Neuronal stem cell (in vitro differentiated cells): ENCODE measurements around the gene NEDD1.

ENCODE experiments used
- DNase-seq: peaks from one replicate; pipeline ENCODE4 v3.0.0-alpha.2; 2013; ENCODE audit warnings: low spot score
- H2AFZ ChIP-seq: one replicate; pipeline ENCODE4 v1.6.1; 2013; ENCODE audit warnings: mild to moderate bottlenecking, low read length, inconsistent platforms
- H2AK5ac ChIP-seq: 2 replicates; pipeline ENCODE4 v1.6.1; 2013; ENCODE audit warnings: low read depth, mild to moderate bottlenecking, inconsistent platforms, low read length, moderate library complexity, mixed read lengths
- H2BK120ac ChIP-seq: 2 replicates; pipeline ENCODE4 v1.6.1; 2013; ENCODE audit warnings: low read depth, mild to moderate bottlenecking, inconsistent platforms, low read length, moderate library complexity, mixed read lengths
- H2BK12ac ChIP-seq: one replicate; pipeline ENCODE4 v1.6.1; 2013; ENCODE audit warnings: low read length, inconsistent platforms
- H2BK15ac ChIP-seq: 2 replicates; pipeline ENCODE4 v1.6.1; 2013; ENCODE audit warnings: mild to moderate bottlenecking, low read length, inconsistent platforms, mixed read lengths
- H2BK5ac ChIP-seq: one replicate; pipeline ENCODE4 v1.6.1; 2013; ENCODE audit warnings: inconsistent platforms, mild to moderate bottlenecking, low read length, moderate library complexity
- H3K14ac ChIP-seq: one replicate; pipeline ENCODE4 v1.6.1; 2013; ENCODE audit warnings: low read length, inconsistent platforms
- H3K18ac ChIP-seq: 2 replicates; pipeline ENCODE4 v1.6.1; 2013; ENCODE audit warnings: low read length, inconsistent platforms
- H3K23ac ChIP-seq: 2 replicates; pipeline ENCODE4 v1.6.1; 2013; ENCODE audit warnings: low read depth, mild to moderate bottlenecking, mixed read lengths, low read length, inconsistent platforms; ENCODE audit not compliant: poor library complexity
- H3K27ac ChIP-seq: replicated peaks from 3 replicates; pipeline ENCODE4 v1.5.1; 2013; ENCODE audit warnings: low read length, inconsistent platforms
- H3K27me3 ChIP-seq, 3 experiments: 2 replicates each; pipeline ENCODE4 v1.6.1; 2013; ENCODE audit warnings: low read length in 3 of 3, mild to moderate bottlenecking in 2 of 3, inconsistent platforms in 1 of 3, low read depth in 1 of 3, mixed read lengths in 1 of 3, moderate library complexity in 1 of 3; ENCODE audit not compliant: control insufficient read depth in 3 of 3, insufficient read depth in 3 of 3
- H3K36me3 ChIP-seq, 2 donors: replicated peaks in 1 of 2; 2 replicates each; pipeline ENCODE4 v1.6.1; 2013; ENCODE audit warnings: low read length in 2 of 2; ENCODE audit not compliant: control insufficient read depth in 2 of 2, insufficient read depth in 2 of 2
- H3K4ac ChIP-seq: 2 replicates; pipeline ENCODE4 v1.6.1; 2013; ENCODE audit warnings: inconsistent platforms, mild to moderate bottlenecking, low read length, moderate library complexity
- H3K4me1 ChIP-seq, 2 donors: 1 replicate in 1 of 2; 2 replicates in 1 of 2; pipeline ENCODE4 v1.6.1; 2013; ENCODE audit warnings: low read length in 2 of 2, low read depth in 1 of 2; ENCODE audit not compliant: control insufficient read depth in 2 of 2, insufficient read depth in 1 of 2
- H3K4me2 ChIP-seq: one replicate; pipeline ENCODE4 v1.6.1; 2013; ENCODE audit warnings: mild to moderate bottlenecking, low read length, inconsistent platforms; ENCODE audit not compliant: insufficient read depth, poor library complexity, severe bottlenecking
- H3K4me3 ChIP-seq, 2 donors: 2 replicates each; pipeline ENCODE4 v1.5.1; 2013; ENCODE audit warnings: low read length in 2 of 2, mild to moderate bottlenecking in 2 of 2, inconsistent platforms in 1 of 2, moderate library complexity in 1 of 2
- H3K79me1 ChIP-seq: one replicate; pipeline ENCODE4 v1.6.1; 2013; ENCODE audit warnings: low read depth, mild to moderate bottlenecking, inconsistent platforms, low read length, moderate library complexity
- H3K9ac ChIP-seq: one replicate; pipeline ENCODE4 v1.6.1; 2013; ENCODE audit warnings: mild to moderate bottlenecking, low read depth, low read length, inconsistent platforms; ENCODE audit not compliant: poor library complexity
- H3K9me3 ChIP-seq, 2 donors: replicated peaks in 1 of 2; 2 replicates each; pipeline versions ENCODE3 to v1.6.1; 2013; ENCODE audit warnings: low read length in 2 of 2, mild to moderate bottlenecking in 2 of 2, inconsistent platforms in 1 of 2, low read depth in 1 of 2, mixed read lengths in 1 of 2, moderate library complexity in 1 of 2; ENCODE audit not compliant: control insufficient read depth in 2 of 2, insufficient read depth in 1 of 2
- H4K8ac ChIP-seq: one replicate; pipeline ENCODE4 v1.6.1; 2013; ENCODE audit warnings: low read depth, mild to moderate bottlenecking, inconsistent platforms, low read length, moderate library complexity
- H4K91ac ChIP-seq: one replicate; pipeline ENCODE4 v1.6.1; 2013; ENCODE audit warnings: low read length, low read depth, mild to moderate bottlenecking, inconsistent platforms; ENCODE audit not compliant: poor library complexity
- WGBS, 2 donors: extraction: QIAGEN DNeasy Blood & Tissue Kit; methylation state at CpG; one replicate each; pipeline ENCODE4 v1.1.7; 2013; ENCODE audit warnings: missing lambda C conversion rate in 2 of 2, mixed read lengths in 1 of 2; ENCODE audit not compliant: insufficient read length in 2 of 2, insufficient replicate concordance in 1 of 2; ENCODE audit errors: extremely low coverage in 2 of 2; 5-methylcytosine and 5-hydroxymethylcytosine counted together

The NEDD1 gene

DNA sequence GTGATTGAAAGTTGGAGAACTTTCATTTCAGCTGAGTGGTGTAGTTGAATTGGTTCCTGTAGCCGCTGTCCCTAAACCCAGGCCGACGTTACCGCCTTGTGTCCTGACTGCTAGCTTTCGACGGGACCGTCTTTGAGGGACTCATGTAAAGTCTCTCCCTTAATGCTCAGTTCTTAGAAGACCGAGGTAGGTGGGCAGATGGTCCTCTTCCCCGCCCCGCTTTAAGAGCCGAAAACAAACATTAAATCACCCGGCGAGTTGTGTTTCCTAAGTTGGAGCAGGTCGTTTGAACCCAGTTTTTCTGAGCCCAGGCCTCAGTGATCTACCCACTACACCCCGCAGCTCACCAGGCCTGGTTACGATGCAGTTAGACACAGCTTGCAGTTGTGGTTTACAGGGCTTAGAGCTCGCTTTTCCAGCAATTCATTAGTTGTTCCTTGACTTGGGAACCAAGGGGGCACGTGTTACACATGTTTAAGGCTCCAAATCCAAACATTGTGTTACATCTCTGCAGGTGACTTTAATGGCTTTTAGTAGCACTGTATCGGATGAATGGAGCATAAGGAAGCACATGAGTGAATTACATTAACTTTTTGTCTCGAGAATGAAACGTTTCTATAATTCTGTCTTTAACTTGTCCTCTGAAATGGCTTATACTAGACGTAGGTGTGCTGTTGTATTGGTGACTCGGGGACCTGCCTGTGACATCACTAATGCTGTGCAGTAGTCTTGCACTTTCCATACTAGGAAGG, 790 bp downstream of the NEDD1 start:
- Histone ChIP-seq H3K4me1 (peaks cover 10 to 15% of the 10 kb centered on the region in 2 donors), H3K23ac (no peak overlapping the region), H3K4me2 (peak overlapping the region; percentile 59), H3K18ac (peak overlapping the region; percentile 76), H4K8ac (no peak overlapping the region), H3K4me3 (peak overlapping the region; percentile 56 to 81), H3K14ac (peak overlapping the region; percentile 25), H2AK5ac (no peak overlapping the region), H3K27ac (peak overlapping the region; percentile 81), H2BK120ac (no peak overlapping the region), H2BK5ac (peak overlapping the region; percentile 1), H3K79me1 (peaks cover 3% of the 10 kb centered on the region), H2BK12ac (no peak overlapping the region), H2BK15ac (no peak overlapping the region), H3K9ac (no peak overlapping the region), H2AFZ (peak overlapping the region; percentile 99), H3K27me3 (no peaks in the 10 kb centered on the region), H4K91ac (no peak overlapping the region), H3K36me3 (peaks cover 0 to 17% of the 10 kb centered on the region in 2 donors), H3K4ac (no peak overlapping the region), H3K9me3 (peaks cover 0 to 2% of the 10 kb centered on the region in 2 donors)
- DNase-seq = peak; percentile 37
- WGBS, 2 donors = no CpG with 5 or more reads among the region's 23 CpGs

DNA sequence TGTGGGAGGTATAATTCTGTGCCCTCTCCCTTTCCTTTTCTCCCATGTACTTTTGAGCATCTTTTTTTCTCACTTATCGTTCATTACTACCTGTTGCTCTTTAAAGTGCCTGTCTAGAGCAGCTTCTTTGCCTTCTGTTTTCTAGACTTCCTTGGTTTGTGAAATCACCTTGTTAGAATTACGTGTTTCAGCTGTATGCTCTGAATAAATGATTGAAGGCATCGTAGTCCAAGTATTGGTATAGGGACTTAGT, 1.3 kb downstream of the NEDD1 start:
- Histone ChIP-seq H3K36me3 (peaks cover 0 to 21% of the 10 kb centered on the region in 2 donors), H3K27me3 (no peaks in the 10 kb centered on the region), H2AK5ac (no peak overlapping the region), H3K4me3 (peak overlapping the region in 1 of 2 donors; percentile 56), H3K4me2 (peak overlapping the region; percentile 59), H3K4me1 (peaks cover 10 to 15% of the 10 kb centered on the region in 2 donors), H3K27ac (no peak overlapping the region), H3K18ac (no peak overlapping the region), H2AFZ (no peak overlapping the region), H2BK120ac (no peak overlapping the region), H3K9ac (no peak overlapping the region), H2BK15ac (no peak overlapping the region), H2BK5ac (no peak overlapping the region), H3K9me3 (peaks cover 0 to 2% of the 10 kb centered on the region in 2 donors), H2BK12ac (no peak overlapping the region), H3K79me1 (peaks cover 3% of the 10 kb centered on the region), H3K23ac (no peak overlapping the region), H3K4ac (no peak overlapping the region), H4K91ac (no peak overlapping the region), H4K8ac (no peak overlapping the region), H3K14ac (no peak overlapping the region)
- WGBS, 2 donors = no CpG with 5 or more reads among the region's 3 CpGs
- DNase-seq = no peak

GRCh38 chr12:96912261-96912660, 5.2 kb downstream of the NEDD1 start:
- Histone ChIP-seq H3K27me3 (no peaks in the 10 kb centered on the region), H3K4me2 (no peak overlapping the region)
- WGBS, 2 donors = no CpG with 5 or more reads among the region's 2 CpGs

GRCh38 chr12:96912943-96913342, 5.9 kb downstream of the NEDD1 start:
- Histone ChIP-seq H3K9ac (no peak overlapping the region), H3K27ac (no peak overlapping the region), H3K4ac (no peak overlapping the region), H2BK12ac (no peak overlapping the region), H2BK120ac (no peak overlapping the region), H4K8ac (no peak overlapping the region), H4K91ac (no peak overlapping the region), H2AFZ (no peak overlapping the region), H3K23ac (no peak overlapping the region), H2BK15ac (no peak overlapping the region), H3K79me1 (no peaks in the 10 kb centered on the region), H2BK5ac (no peak overlapping the region), H3K27me3 (no peaks in the 10 kb centered on the region), H3K4me2 (no peak overlapping the region), H3K9me3 (no peaks in the 10 kb centered on the region), H3K4me1 (peaks cover 8 to 11% of the 10 kb centered on the region in 2 donors), H3K18ac (no peak overlapping the region), H3K14ac (no peak overlapping the region), H2AK5ac (no peak overlapping the region), H3K36me3 (peaks cover 0 to 32% of the 10 kb centered on the region in 2 donors), H3K4me3 (no peak overlapping the region)
- DNase-seq = no peak
- no CpG with 5 or more reads among the region's 2 CpGs for WGBS, 2 donors

More at GRCh38 chr12:96912261-96912660, 5.2 kb downstream of the NEDD1 start:
- no peak overlapping the region for H2AK5ac ChIP-seq
- no peak for DNase-seq
- no peak overlapping the region for H3K9ac ChIP-seq
- peaks cover 2% of the 10 kb centered on the region for H3K79me1 ChIP-seq
- H2BK15ac ChIP-seq = no peak overlapping the region
- H2BK120ac ChIP-seq = no peak overlapping the region
- H4K8ac ChIP-seq = no peak overlapping the region
- H3K4ac ChIP-seq = no peak overlapping the region
- H3K14ac ChIP-seq = no peak overlapping the region
- H3K27ac ChIP-seq = no peak overlapping the region
- H3K23ac ChIP-seq = no peak overlapping the region
- H3K18ac ChIP-seq = no peak overlapping the region
- H3K4me1 ChIP-seq = peaks cover 8 to 12% of the 10 kb centered on the region in 2 donors
- H2BK12ac ChIP-seq = no peak overlapping the region
- no peaks in the 10 kb centered on the region for H3K9me3 ChIP-seq
- H3K4me3 ChIP-seq = no peak overlapping the region
- H3K36me3 ChIP-seq = peaks cover 0 to 32% of the 10 kb centered on the region in 2 donors
- H2AFZ ChIP-seq = no peak overlapping the region
- H4K91ac ChIP-seq = no peak overlapping the region
- H2BK5ac ChIP-seq = no peak overlapping the region
